ENCODE results near the gene SPPL2A.

The SPPL2A gene

DNA sequence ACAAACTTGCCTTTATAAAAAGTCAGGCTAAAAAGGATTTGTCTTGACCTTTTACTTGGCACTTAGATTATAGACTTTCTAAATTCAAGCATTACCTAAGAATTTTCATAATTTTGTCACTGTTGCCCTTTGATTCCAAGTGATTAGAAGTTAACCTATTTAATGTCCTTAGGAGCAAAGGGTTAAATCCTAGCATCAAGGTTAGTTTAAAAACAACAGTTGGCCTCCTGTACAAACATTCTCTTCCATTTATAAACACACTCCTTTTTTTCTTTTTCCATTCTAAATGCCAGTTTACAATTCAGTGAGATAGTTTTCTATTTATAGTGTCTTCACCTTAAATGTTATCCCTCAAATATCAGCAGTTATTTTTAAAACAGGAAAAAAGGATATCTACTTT lies 18.4 kb upstream of the SPPL2A start:
- H3K4me3 ChIP-seq (ENCODE audit: low read depth, low read length, poor library complexity, severe bottlenecking): no peak overlapping the region
- H2AFZ ChIP-seq (ENCODE audit: low read length): no peak overlapping the region
- no peaks in the 10 kb centered on the region for H3K36me3 ChIP-seq (ENCODE audit: insufficient read depth, low read length)
- H3K79me2 ChIP-seq (ENCODE audit: insufficient read depth, low read length): no peaks in the 10 kb centered on the region
- no peak overlapping the region for H3K9ac ChIP-seq (ENCODE audit: low read length)
- no peak overlapping the region for H3K27ac ChIP-seq (ENCODE audit: low read depth, low read length, poor library complexity, severe bottlenecking)
- no peak for TF ChIP-seq EZH2 (IDR thresholded peaks at IDR 0.05; ENCODE audit: borderline replicate concordance, low read length)
- TF ChIP-seq, protein P1, sequence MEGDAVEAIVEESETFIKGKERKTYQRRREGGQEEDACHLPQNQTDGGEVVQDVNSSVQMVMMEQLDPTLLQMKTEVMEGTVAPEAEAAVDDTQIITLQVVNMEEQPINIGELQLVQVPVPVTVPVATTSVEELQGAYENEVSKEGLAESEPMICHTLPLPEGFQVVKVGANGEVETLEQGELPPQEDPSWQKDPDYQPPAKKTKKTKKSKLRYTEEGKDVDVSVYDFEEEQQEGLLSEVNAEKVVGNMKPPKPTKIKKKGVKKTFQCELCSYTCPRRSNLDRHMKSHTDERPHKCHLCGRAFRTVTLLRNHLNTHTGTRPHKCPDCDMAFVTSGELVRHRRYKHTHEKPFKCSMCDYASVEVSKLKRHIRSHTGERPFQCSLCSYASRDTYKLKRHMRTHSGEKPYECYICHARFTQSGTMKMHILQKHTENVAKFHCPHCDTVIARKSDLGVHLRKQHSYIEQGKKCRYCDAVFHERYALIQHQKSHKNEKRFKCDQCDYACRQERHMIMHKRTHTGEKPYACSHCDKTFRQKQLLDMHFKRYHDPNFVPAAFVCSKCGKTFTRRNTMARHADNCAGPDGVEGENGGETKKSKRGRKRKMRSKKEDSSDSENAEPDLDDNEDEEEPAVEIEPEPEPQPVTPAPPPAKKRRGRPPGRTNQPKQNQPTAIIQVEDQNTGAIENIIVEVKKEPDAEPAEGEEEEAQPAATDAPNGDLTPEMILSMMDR (IDR thresholded peaks at IDR 0.05; ENCODE audit: low read length): no peak
- H3K9me2 ChIP-seq (ENCODE audit: low read depth, low read length): no peaks in the 10 kb centered on the region
- H3K4me2 ChIP-seq (ENCODE audit: low read length): no peak overlapping the region
- no peaks in the 10 kb centered on the region for H4K20me1 ChIP-seq (ENCODE audit: insufficient read depth, low read length)
- H3K9me3 ChIP-seq (ENCODE audit: low read length): no peaks in the 10 kb centered on the region
- H3F3A ChIP-seq (ENCODE audit: insufficient read depth, low read length): no peaks in the 10 kb centered on the region
- H3K27me3 ChIP-seq (ENCODE audit: insufficient read depth, low read length): no peaks in the 10 kb centered on the region
- H3K4me1 ChIP-seq (ENCODE audit: insufficient read depth, low read length, severe bottlenecking): no peaks in the 10 kb centered on the region

DNA sequence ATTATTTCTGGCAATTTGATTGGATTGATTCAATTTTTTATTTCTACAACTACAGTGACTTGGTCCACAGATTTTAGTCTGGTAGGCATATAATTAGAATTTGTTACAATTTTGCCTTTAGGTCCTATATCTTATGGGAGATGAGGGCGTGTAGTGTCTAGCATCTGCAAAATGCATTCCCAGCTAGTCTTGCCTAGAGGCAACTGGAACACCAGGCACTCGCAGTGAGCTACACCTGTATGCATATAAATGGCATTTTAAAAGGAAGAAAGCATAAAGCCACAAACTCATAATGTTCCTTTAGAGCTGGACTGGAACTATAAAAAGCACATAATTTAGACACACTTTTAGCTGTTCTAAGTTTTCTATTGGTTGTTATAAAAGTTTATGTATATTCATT lies 17.9 kb upstream of the SPPL2A start:
- no peak overlapping the region for H3K4me3 ChIP-seq (ENCODE audit: low read depth, low read length, poor library complexity, severe bottlenecking)
- no peaks in the 10 kb centered on the region for H3K4me1 ChIP-seq (ENCODE audit: insufficient read depth, low read length, severe bottlenecking)
- no peak overlapping the region for H3K4me2 ChIP-seq (ENCODE audit: low read length)
- H3F3A ChIP-seq (ENCODE audit: insufficient read depth, low read length): no peaks in the 10 kb centered on the region
- H3K27me3 ChIP-seq (ENCODE audit: insufficient read depth, low read length): no peaks in the 10 kb centered on the region
- no peaks in the 10 kb centered on the region for H3K36me3 ChIP-seq (ENCODE audit: insufficient read depth, low read length)
- H3K79me2 ChIP-seq (ENCODE audit: insufficient read depth, low read length): no peaks in the 10 kb centered on the region
- TF ChIP-seq, protein P1 (IDR thresholded peaks at IDR 0.05; ENCODE audit: low read length): no peak
- no peak for TF ChIP-seq EZH2 (IDR thresholded peaks at IDR 0.05; ENCODE audit: borderline replicate concordance, low read length)
- no peak overlapping the region for H3K9ac ChIP-seq (ENCODE audit: low read length)
- no peaks in the 10 kb centered on the region for H4K20me1 ChIP-seq (ENCODE audit: insufficient read depth, low read length)
- H2AFZ ChIP-seq (ENCODE audit: low read length): no peak overlapping the region
- no peaks in the 10 kb centered on the region for H3K9me2 ChIP-seq (ENCODE audit: low read depth, low read length)
- no peaks in the 10 kb centered on the region for H3K9me3 ChIP-seq (ENCODE audit: low read length)
- H3K27ac ChIP-seq (ENCODE audit: low read depth, low read length, poor library complexity, severe bottlenecking): no peak overlapping the region

DNA sequence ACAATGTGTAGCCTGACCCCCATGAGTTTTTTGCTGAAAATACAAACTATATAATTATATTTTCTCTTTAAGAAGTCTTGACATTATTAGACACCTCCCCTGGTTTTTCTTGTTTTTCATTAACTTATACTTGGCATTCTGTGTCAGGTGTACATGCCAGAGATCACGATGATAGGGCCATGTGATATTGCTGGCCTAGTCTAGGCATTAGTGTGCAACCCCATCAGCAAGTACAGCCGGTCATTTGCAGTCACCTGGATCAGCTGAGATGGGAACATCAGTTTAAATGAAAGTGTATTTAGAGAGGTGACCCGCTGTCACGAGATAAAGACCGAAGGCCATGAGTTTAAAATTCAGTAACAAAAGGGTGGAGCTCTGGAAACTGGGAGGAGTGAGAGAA lies 12.6 kb upstream of the SPPL2A start:
- Histone ChIP-seq H3K4me1 (ENCODE audit: insufficient read depth, low read length, severe bottlenecking) (no peaks in the 10 kb centered on the region), H3K79me2 (ENCODE audit: insufficient read depth, low read length) (no peaks in the 10 kb centered on the region), H4K20me1 (ENCODE audit: insufficient read depth, low read length) (no peaks in the 10 kb centered on the region), H2AFZ (ENCODE audit: low read length) (no peak overlapping the region), H3K36me3 (ENCODE audit: insufficient read depth, low read length) (no peaks in the 10 kb centered on the region), H3K27me3 (ENCODE audit: insufficient read depth, low read length) (no peaks in the 10 kb centered on the region), H3K9ac (ENCODE audit: low read length) (no peak overlapping the region), H3K9me2 (ENCODE audit: low read depth, low read length) (no peaks in the 10 kb centered on the region), H3K4me3 (ENCODE audit: low read depth, low read length, poor library complexity, severe bottlenecking) (no peak overlapping the region), H3K4me2 (ENCODE audit: low read length) (no peak overlapping the region), H3K27ac (ENCODE audit: low read depth, low read length, poor library complexity, severe bottlenecking) (no peak overlapping the region), H3F3A (ENCODE audit: insufficient read depth, low read length) (no peaks in the 10 kb centered on the region), H3K9me3 (ENCODE audit: low read length) (no peaks in the 10 kb centered on the region)
- TF ChIP-seq, protein P1 (IDR thresholded peaks at IDR 0.05; ENCODE audit: low read length): no peak
- TF ChIP-seq EZH2 (IDR thresholded peaks at IDR 0.05; ENCODE audit: borderline replicate concordance, low read length): no peak

Measured in OCI-LY1 (cell line).